ENCODE data around the gene SLC36A3. TPM values are rescaled to one million over a fixed set of nuclear protein-coding genes. Genes with fewer than 3 reads are reported as not detected.

The SLC36A3 gene
- total RNA-seq, 1 experiment from 2014 or later = not detected

GRCh38 chr5:151295138-151295537, 8.4 kb downstream of the SLC36A3 start:
- no peaks in the 10 kb centered on the region for H3K79me2 ChIP-seq (ENCODE audit: insufficient read depth, low read length)
- ATAC-seq (no peak), DNase-seq (ENCODE audit: low read depth, low spot score) (no peak)
- H3K4me3 ChIP-seq (replicated peaks in 1 of 2; ENCODE audit: low read depth in 1 of 2, low read length in 2 of 2) = no peak overlapping the region
- no peaks in the 10 kb centered on the region for H3K36me3 ChIP-seq (ENCODE audit: control insufficient read depth in 1 of 2, insufficient read depth in 2 of 2, low read length in 2 of 2)
- ChIA-PET CTCF (interaction anchor here (0.7 kb wide), 1 partner anchor 36 kb away, joined by 3 read pairs; no protein-coding TSS in a partner anchor), POLR2A (no interaction called here), RAD21 (ENCODE audit: low non-redundant PET in 1 of 2, low total read pairs in 2 of 2, uncharacterized antibody in 2 of 2, unreplicated experiment in 2 of 2) (no interaction called here)
- TF ChIP-seq SRF (IDR thresholded peaks at IDR 0.05; ENCODE audit: low read depth) = no peak
- TF ChIP-seq YY1 (IDR thresholded peaks at IDR 0.05; ENCODE audit: extremely low read depth, insufficient replicate concordance, low read depth, low read length) = no peak
- TF ChIP-seq CBX3 (IDR thresholded peaks at IDR 0.05; ENCODE audit: low read depth) = no peak
- no peak for TF ChIP-seq CEBPB (IDR thresholded peaks at IDR 0.05; ENCODE audit: low read depth)
- no peak for TF ChIP-seq SIN3A (IDR thresholded peaks at IDR 0.05; ENCODE audit: low read depth)
- TF ChIP-seq FOSL1 (IDR thresholded peaks at IDR 0.05; ENCODE audit: low read depth) = no peak
- no peak for TF ChIP-seq ZNF274 (IDR thresholded peaks at IDR 0.05; ENCODE audit: low read depth, low read length)
- no peaks in the 10 kb centered on the region for H3K27me3 ChIP-seq (ENCODE audit: insufficient read depth, low read length)
- no peaks in the 10 kb centered on the region for H4K20me1 ChIP-seq (ENCODE audit: insufficient read depth)
- no peak overlapping the region for H2AFZ ChIP-seq (ENCODE audit: low read depth, low read length, poor library complexity, severe bottlenecking)
- H3K9me3 ChIP-seq (ENCODE audit: control insufficient read depth in 1 of 2, insufficient read depth in 1 of 2, low read depth in 1 of 2, low read length in 2 of 2) = no peaks in the 10 kb centered on the region
- H3K9ac ChIP-seq (ENCODE audit: low read length) = no peak overlapping the region
- no peak overlapping the region for H3K27ac ChIP-seq (ENCODE audit: low read depth, low read length)
- no TSS peak for BruUV-seq (replicated peaks)
- intact Hi-C loops (cut with micrococcal nuclease) = no loop called here
- H3K4me2 ChIP-seq (ENCODE audit: low read length) = no peak overlapping the region
- H3K9me2 ChIP-seq (ENCODE audit: insufficient read depth) = no peaks in the 10 kb centered on the region
- H3K4me1 ChIP-seq (ENCODE audit: control insufficient read depth in 1 of 2, insufficient read depth in 2 of 2, low read length in 2 of 2) = peaks cover 0 to 9% of the 10 kb centered on the region in 2 experiments; a peak in 1 of 4 replicates

GRCh38 chr5:151293624-151294023, 9.9 kb downstream of the SLC36A3 start:
- no peak for TF ChIP-seq FOSL1 (IDR thresholded peaks at IDR 0.05; ENCODE audit: low read depth)
- TF ChIP-seq YY1 (IDR thresholded peaks at IDR 0.05; ENCODE audit: extremely low read depth, insufficient replicate concordance, low read depth, low read length) = no peak
- no peak for TF ChIP-seq POLR2A (IDR thresholded peaks at IDR 0.05; ENCODE audit: borderline replicate concordance, extremely low read depth, insufficient read depth, insufficient read length)
- no peak for TF ChIP-seq ZFX (IDR thresholded peaks at IDR 0.05)
- no peak for TF ChIP-seq ATF3 (IDR thresholded peaks at IDR 0.05)
- TF ChIP-seq CTCF (IDR thresholded peaks at IDR 0.05 in 2 of 3, conservative IDR thresholded peaks at IDR 0.05 in 1 of 3; ENCODE audit: borderline replicate concordance in 1 of 3, insufficient read depth in 1 of 3, low read depth in 2 of 3, low read length in 2 of 3) = no peak
- no peak for TF ChIP-seq RAD21 (IDR thresholded peaks at IDR 0.05; ENCODE audit: low read depth)
- TF ChIP-seq, protein P1, sequence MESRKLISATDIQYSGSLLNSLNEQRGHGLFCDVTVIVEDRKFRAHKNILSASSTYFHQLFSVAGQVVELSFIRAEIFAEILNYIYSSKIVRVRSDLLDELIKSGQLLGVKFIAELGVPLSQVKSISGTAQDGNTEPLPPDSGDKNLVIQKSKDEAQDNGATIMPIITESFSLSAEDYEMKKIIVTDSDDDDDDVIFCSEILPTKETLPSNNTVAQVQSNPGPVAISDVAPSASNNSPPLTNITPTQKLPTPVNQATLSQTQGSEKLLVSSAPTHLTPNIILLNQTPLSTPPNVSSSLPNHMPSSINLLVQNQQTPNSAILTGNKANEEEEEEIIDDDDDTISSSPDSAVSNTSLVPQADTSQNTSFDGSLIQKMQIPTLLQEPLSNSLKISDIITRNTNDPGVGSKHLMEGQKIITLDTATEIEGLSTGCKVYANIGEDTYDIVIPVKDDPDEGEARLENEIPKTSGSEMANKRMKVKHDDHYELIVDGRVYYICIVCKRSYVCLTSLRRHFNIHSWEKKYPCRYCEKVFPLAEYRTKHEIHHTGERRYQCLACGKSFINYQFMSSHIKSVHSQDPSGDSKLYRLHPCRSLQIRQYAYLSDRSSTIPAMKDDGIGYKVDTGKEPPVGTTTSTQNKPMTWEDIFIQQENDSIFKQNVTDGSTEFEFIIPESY (IDR thresholded peaks at IDR 0.05; ENCODE audit: extremely low read depth, insufficient replicate concordance, low read length) = no peak
- TF ChIP-seq EZH2 (IDR thresholded peaks at IDR 0.05) = no peak
- H3K9me3 ChIP-seq (ENCODE audit: control insufficient read depth in 1 of 2, insufficient read depth in 1 of 2, low read depth in 1 of 2, low read length in 2 of 2) = no peaks in the 10 kb centered on the region
- no peak overlapping the region for H3K4me2 ChIP-seq (ENCODE audit: low read length)
- H3K27ac ChIP-seq (ENCODE audit: low read depth, low read length) = no peak overlapping the region
- no peaks in the 10 kb centered on the region for H3K36me3 ChIP-seq (ENCODE audit: control insufficient read depth in 1 of 2, insufficient read depth in 2 of 2, low read length in 2 of 2)
- H3K9me2 ChIP-seq (ENCODE audit: insufficient read depth) = no peaks in the 10 kb centered on the region
- no peak overlapping the region for H3K4me3 ChIP-seq (replicated peaks in 1 of 2; ENCODE audit: low read depth in 1 of 2, low read length in 2 of 2)
- ChIA-PET POLR2A (no interaction called here), CTCF (no interaction called here), RAD21 (ENCODE audit: low non-redundant PET in 1 of 2, low total read pairs in 2 of 2, uncharacterized antibody in 2 of 2, unreplicated experiment in 2 of 2) (no interaction called here)
- DNase-seq (ENCODE audit: low read depth, low spot score) (no peak), ATAC-seq (no peak)
- no peaks in the 10 kb centered on the region for H3K79me2 ChIP-seq (ENCODE audit: insufficient read depth, low read length)
- no peaks in the 10 kb centered on the region for H3K27me3 ChIP-seq (ENCODE audit: insufficient read depth, low read length)
- H3K9ac ChIP-seq (ENCODE audit: low read length) = no peak overlapping the region
- H2AFZ ChIP-seq (ENCODE audit: low read depth, low read length, poor library complexity, severe bottlenecking) = no peak overlapping the region
- no peaks in the 10 kb centered on the region for H4K20me1 ChIP-seq (ENCODE audit: insufficient read depth)
- intact Hi-C loops (cut with micrococcal nuclease) = no loop called here
- no TSS peak for BruUV-seq (replicated peaks)
- peaks cover 1 to 9% of the 10 kb centered on the region in 2 experiments; a peak in 2 of 4 replicates for H3K4me1 ChIP-seq (ENCODE audit: control insufficient read depth in 1 of 2, insufficient read depth in 2 of 2, low read length in 2 of 2)
